ENCODE measurements around the gene MIGA2. TPM values are rescaled to one million over a fixed set of nuclear protein-coding genes. Genes with fewer than 3 reads are reported as not detected.

MIGA2 gene
- polyA plus RNA-seq, 1 experiment = 23.7 TPM

- CTCF ChIA-PET = no interaction called here
Measured at GRCh38 chr9:129052592-129052991, 16.2 kb downstream of the MIGA2 start.

GRCh38 chr9:129053020-129053419 lies 16.6 kb downstream of the MIGA2 start:
- no peak for DNase-seq (ENCODE audit: low read depth)
- Histone ChIP-seq H3K4me3 (ENCODE audit: low read depth, low read length) (no peak overlapping the region), H3K36me3 (ENCODE audit: control insufficient read depth, insufficient read depth, low read length) (peaks cover 19% of the 10 kb centered on the region), H3K27me3 (ENCODE audit: control insufficient read depth, insufficient read depth, low read length) (no peaks in the 10 kb centered on the region)
- ChIA-PET POLR2A (no interaction called here), CTCF (no interaction called here)
- no peak for TF ChIP-seq CTCF (IDR thresholded peaks at IDR 0.05; ENCODE audit: insufficient read depth, low read depth, low read length)

More at GRCh38 chr9:129052592-129052991, 16.2 kb downstream of the MIGA2 start:
- POLR2A ChIA-PET = no interaction called here
- Histone ChIP-seq H3K4me3 (ENCODE audit: low read depth, low read length) (no peak overlapping the region), H3K27me3 (ENCODE audit: control insufficient read depth, insufficient read depth, low read length) (no peaks in the 10 kb centered on the region), H3K36me3 (ENCODE audit: control insufficient read depth, insufficient read depth, low read length) (peaks cover 21% of the 10 kb centered on the region)
- DNase-seq (ENCODE audit: low read depth) = no peak
- no peak for TF ChIP-seq CTCF (IDR thresholded peaks at IDR 0.05; ENCODE audit: insufficient read depth, low read depth, low read length)

- POLR2A ChIA-PET = no interaction called here
- Histone ChIP-seq H3K27me3 (ENCODE audit: control insufficient read depth, insufficient read depth, low read length) (no peaks in the 10 kb centered on the region), H3K4me3 (ENCODE audit: low read depth, low read length) (no peak overlapping the region), H3K36me3 (ENCODE audit: control insufficient read depth, insufficient read depth, low read length) (peaks cover 12% of the 10 kb centered on the region)
- no peak for TF ChIP-seq CTCF (IDR thresholded peaks at IDR 0.05; ENCODE audit: insufficient read depth, low read depth, low read length)
- DNase-seq (ENCODE audit: low read depth) = no peak
- CTCF ChIA-PET = interaction anchor here (1.2 kb wide), 1 partner anchor 16 kb away, joined by 3 read pairs; no protein-coding TSS in a partner anchor
Measured at GRCh38 chr9:129054163-129054851, 17.9 kb downstream of the MIGA2 start.

GRCh38 chr9:129058965-129059795 lies 22.8 kb downstream of the MIGA2 start:
- POLR2A ChIA-PET = no interaction called here
- Histone ChIP-seq H3K27me3 (ENCODE audit: control insufficient read depth, insufficient read depth, low read length) (no peaks in the 10 kb centered on the region), H3K4me3 (ENCODE audit: low read depth, low read length) (no peak overlapping the region), H3K36me3 (ENCODE audit: control insufficient read depth, insufficient read depth, low read length) (peaks cover 19% of the 10 kb centered on the region)
- no peak for DNase-seq (ENCODE audit: low read depth)
- CTCF ChIA-PET = interaction anchor here (0.7 kb wide), 1 partner anchor 9 kb away, joined by 5 read pairs; no protein-coding TSS in a partner anchor
- TF ChIP-seq CTCF (IDR thresholded peaks at IDR 0.05; ENCODE audit: insufficient read depth, low read depth, low read length) = no peak
